ENCODE measurements around the gene METTL25. TPM values are rescaled to one million over a fixed set of nuclear protein-coding genes. Genes with fewer than 3 reads are reported as not detected.

METTL25 gene
- total RNA-seq, 1 experiment from 2014 or later, result 9.1 TPM

- Histone ChIP-seq H3K36me3 (no peaks in the 10 kb centered on the region), H3K9me3 (replicated peaks) (no peaks in the 10 kb centered on the region), H3K4me1 (no peaks in the 10 kb centered on the region), H3K27ac (no peak overlapping the region), H3K4me3 (no peak overlapping the region), H3K27me3 (no peaks in the 10 kb centered on the region)
- DNase-seq, result no peak
Observed at GRCh38 chr12:82363990-82364389, 5.7 kb downstream of the METTL25 start.

GRCh38 chr12:82366197-82366596 lies 7.9 kb downstream of the METTL25 start:
- H3K9me3 ChIP-seq (replicated peaks), result no peaks in the 10 kb centered on the region
- no peak overlapping the region for H3K27ac ChIP-seq
- no peak overlapping the region for H3K4me3 ChIP-seq
- no peaks in the 10 kb centered on the region for H3K4me1 ChIP-seq
- DNase-seq, result no peak
- no peaks in the 10 kb centered on the region for H3K27me3 ChIP-seq
- H3K36me3 ChIP-seq, result no peaks in the 10 kb centered on the region

GRCh38 chr12:82375201-82375600 lies 16.9 kb downstream of the METTL25 start:
- peaks cover 4% of the 10 kb centered on the region; the same call in 1 of the 2 replicates for H3K4me1 ChIP-seq
- no peaks in the 10 kb centered on the region for H3K9me3 ChIP-seq (replicated peaks)
- H3K27me3 ChIP-seq, result no peaks in the 10 kb centered on the region
- DNase-seq, result no peak
- no peak overlapping the region for H3K27ac ChIP-seq
- H3K4me3 ChIP-seq, result no peak overlapping the region
- H3K36me3 ChIP-seq, result no peaks in the 10 kb centered on the region

GRCh38 chr12:82378997-82379396 lies 20.7 kb downstream of the METTL25 start:
- no peak for DNase-seq
- Histone ChIP-seq H3K27ac (no peak overlapping the region), H3K36me3 (no peaks in the 10 kb centered on the region), H3K27me3 (no peaks in the 10 kb centered on the region), H3K4me3 (no peak overlapping the region), H3K9me3 (replicated peaks) (no peaks in the 10 kb centered on the region), H3K4me1 (peaks cover 4% of the 10 kb centered on the region; the same call in 1 of the 2 replicates)

GRCh38 chr12:82383930-82384552 lies 25.7 kb downstream of the METTL25 start:
- H3K9me3 ChIP-seq (replicated peaks), result no peaks in the 10 kb centered on the region
- no peak overlapping the region for H3K4me3 ChIP-seq
- no peaks in the 10 kb centered on the region for H3K27me3 ChIP-seq
- H3K36me3 ChIP-seq, result no peaks in the 10 kb centered on the region
- no peaks in the 10 kb centered on the region for H3K4me1 ChIP-seq
- peak in 1 of 2 experiments; percentile 39 for DNase-seq
- no peak overlapping the region for H3K27ac ChIP-seq

- DNase-seq, result no peak
- Histone ChIP-seq H3K4me3 (no peak overlapping the region), H3K4me1 (no peaks in the 10 kb centered on the region), H3K27me3 (no peaks in the 10 kb centered on the region), H3K9me3 (replicated peaks) (no peaks in the 10 kb centered on the region), H3K36me3 (peaks cover 5% of the 10 kb centered on the region), H3K27ac (no peak overlapping the region)
Observed at GRCh38 chr12:82398879-82399278, 40.5 kb downstream of the METTL25 start.

- Histone ChIP-seq H3K27ac (no peak overlapping the region), H3K36me3 (peaks cover 5% of the 10 kb centered on the region), H3K9me3 (replicated peaks) (no peaks in the 10 kb centered on the region), H3K4me3 (no peak overlapping the region), H3K4me1 (no peaks in the 10 kb centered on the region), H3K27me3 (no peaks in the 10 kb centered on the region)
- DNase-seq, result no peak
Observed at GRCh38 chr12:82400819-82401218, 42.5 kb downstream of the METTL25 start.

GRCh38 chr12:82406651-82407050 lies 48.3 kb downstream of the METTL25 start:
- H3K27ac ChIP-seq, result no peak overlapping the region
- no peaks in the 10 kb centered on the region for H3K27me3 ChIP-seq
- DNase-seq, result no peak
- peaks cover 10% of the 10 kb centered on the region for H3K4me1 ChIP-seq
- no peak overlapping the region for H3K4me3 ChIP-seq
- H3K36me3 ChIP-seq, result no peaks in the 10 kb centered on the region; the same call in 1 of the 2 replicates
- no peaks in the 10 kb centered on the region for H3K9me3 ChIP-seq (replicated peaks)

- H3K27me3 ChIP-seq, result no peaks in the 10 kb centered on the region
- H3K4me3 ChIP-seq, result no peak overlapping the region
- peaks cover 12% of the 10 kb centered on the region for H3K4me1 ChIP-seq
- H3K27ac ChIP-seq, result no peak overlapping the region
- H3K9me3 ChIP-seq (replicated peaks), result no peaks in the 10 kb centered on the region
- no peak for DNase-seq
- H3K36me3 ChIP-seq, result no peaks in the 10 kb centered on the region; the same call in 1 of the 2 replicates
Observed at GRCh38 chr12:82407481-82407880, 49.2 kb downstream of the METTL25 start.

- DNase-seq, result no peak
- Histone ChIP-seq H3K36me3 (no peaks in the 10 kb centered on the region; the same call in 1 of the 2 replicates), H3K9me3 (replicated peaks) (no peaks in the 10 kb centered on the region), H3K27ac (no peak overlapping the region), H3K4me1 (peaks cover 17% of the 10 kb centered on the region), H3K27me3 (no peaks in the 10 kb centered on the region), H3K4me3 (no peak overlapping the region)
Observed at GRCh38 chr12:82408844-82409243, 50.5 kb downstream of the METTL25 start.

- Histone ChIP-seq H3K9me3 (replicated peaks) (no peaks in the 10 kb centered on the region), H3K4me3 (no peak overlapping the region), H3K4me1 (peaks cover 25% of the 10 kb centered on the region), H3K27me3 (no peaks in the 10 kb centered on the region), H3K36me3 (no peaks in the 10 kb centered on the region; the same call in 1 of the 2 replicates), H3K27ac (no peak overlapping the region)
- DNase-seq, result no peak
Observed at GRCh38 chr12:82411546-82412230, 53.4 kb downstream of the METTL25 start.

- no peaks in the 10 kb centered on the region for H3K9me3 ChIP-seq (replicated peaks)
Observed at GRCh38 chr12:82412246-82412645, 53.9 kb downstream of the METTL25 start.

GRCh38 chr12:82414044-82414443 lies 55.7 kb downstream of the METTL25 start:
- Histone ChIP-seq H3K27ac (peak overlapping the region; percentile 4; the same call in 1 of the 2 replicates), H3K4me1 (peaks cover 25% of the 10 kb centered on the region), H3K36me3 (no peaks in the 10 kb centered on the region), H3K9me3 (replicated peaks) (no peaks in the 10 kb centered on the region), H3K27me3 (no peaks in the 10 kb centered on the region), H3K4me3 (no peak overlapping the region)
- DNase-seq, result peak in 1 of 2 experiments; percentile 68

More at GRCh38 chr12:82412246-82412645, 53.9 kb downstream of the METTL25 start:
- Histone ChIP-seq H3K27me3 (no peaks in the 10 kb centered on the region), H3K4me3 (no peak overlapping the region), H3K27ac (no peak overlapping the region), H3K4me1 (peaks cover 25% of the 10 kb centered on the region), H3K36me3 (no peaks in the 10 kb centered on the region; the same call in 1 of the 2 replicates)
- no peak for DNase-seq

- H3K4me1 ChIP-seq, result peaks cover 25% of the 10 kb centered on the region
- no peaks in the 10 kb centered on the region for H3K27me3 ChIP-seq
- no peaks in the 10 kb centered on the region for H3K36me3 ChIP-seq
- no peak overlapping the region for H3K27ac ChIP-seq
- no peak overlapping the region for H3K4me3 ChIP-seq
- no peaks in the 10 kb centered on the region for H3K9me3 ChIP-seq (replicated peaks)
- DNase-seq, result no peak
Observed at GRCh38 chr12:82414926-82415325, 56.6 kb downstream of the METTL25 start.

- H3K27me3 ChIP-seq, result no peaks in the 10 kb centered on the region
- no peak for DNase-seq
- no peak overlapping the region for H3K4me3 ChIP-seq
- H3K9me3 ChIP-seq (replicated peaks), result no peaks in the 10 kb centered on the region
- no peak overlapping the region for H3K27ac ChIP-seq
- peaks cover 25% of the 10 kb centered on the region for H3K4me1 ChIP-seq
- no peaks in the 10 kb centered on the region for H3K36me3 ChIP-seq
Observed at GRCh38 chr12:82415402-82415801, 57.1 kb downstream of the METTL25 start.
